Adrenal gland (tissue), 12 donors: ENCODE data around the gene HIPK1. TPM values are rescaled to one million over a fixed set of nuclear protein-coding genes. Genes with fewer than 3 reads are reported as not detected.
"Not testable (repeated sequence)": the region's sequence is repeated elsewhere in the genome, so short reads cannot be mapped to it uniquely, and the experiment has no call there.

Experiments used
- DNase-seq, 7 donors: peaks; one replicate each; pipeline ENCODE4 v3.0.0-alpha.2; 2019 to 2020
- H3K27ac ChIP-seq, 5 donors: fragments of 200-600 bp; sonication (generic) in 4 of 5; 1 replicate in 3 of 5; 2 replicates in 2 of 5; pipeline versions ENCODE4 v1.5.1 to v1.8.0; 2016 to 2020; ENCODE audit warnings: mild to moderate bottlenecking in 1 of 5
- H3K27me3 ChIP-seq: fragments of 200-600 bp; 2 replicates; pipeline ENCODE4 v1.8.0; 2021
- H3K36me3 ChIP-seq, 2 donors: fragments of 200-600 bp; replicated peaks in 1 of 2; 1 replicate in 1 of 2; 2 replicates in 1 of 2; pipeline versions ENCODE4 v1.5.1 to v1.8.0; 2018 to 2022
- H3K4me1 ChIP-seq, 2 donors: fragments of 200-600 bp; replicated peaks in 1 of 2; 1 replicate in 1 of 2; 2 replicates in 1 of 2; pipeline versions ENCODE4 v1.5.1 to v1.8.0; 2018 to 2021
- H3K4me3 ChIP-seq, 4 donors: fragments of 200-600 bp; sonication (generic) in 3 of 4; one replicate each; pipeline ENCODE4 v1.5.1; 2016 to 2018
- H3K9me3 ChIP-seq, 3 donors: fragments of 200-600 bp; sonication (generic) in 1 of 3; replicated peaks in 1 of 3; 1 replicate in 2 of 3; 2 replicates in 1 of 3; pipeline versions ENCODE4 v1.5.1 to v1.8.0; 2016 to 2021
- CTCF ChIP-seq, 6 experiments: fragments of 450-650 bp in 4 of 6; fragments of 200-600 bp in 2 of 6; sonication (generic) in 1 of 6; IDR thresholded peaks; 1 replicate in 5 of 6; 2 replicates in 1 of 6; pipeline versions ENCODE4 v1.5.1 to v1.8.0; 2016 to 2021; ENCODE audit warnings: antibody characterized with exemption in 6 of 6, mild to moderate bottlenecking in 2 of 6, moderate library complexity in 1 of 6
- POLR2A ChIP-seq, 2 donors: fragments of 450-650 bp; IDR thresholded peaks; one replicate each; pipeline ENCODE4 v1.6.1; 2017; ENCODE audit warnings: antibody characterized with exemption in 2 of 2, mild to moderate bottlenecking in 2 of 2, moderate library complexity in 1 of 2
- WGBS, 4 donors: extraction: QIAGEN DNeasy Blood & Tissue Kit in 2 of 4; methylation state at CpG; one replicate each; pipeline versions ENCODE4 v1.1.5 to v1.1.7; 2013 to 2017; 5-methylcytosine and 5-hydroxymethylcytosine counted together
- intact Hi-C, 2 donors: fragments of 100-400 bp; cut with DNase I; formaldehyde crosslinking; loops; one replicate each; pipeline versions ENCODE4 v1.14.1 to v1.15.0; 2022 to 2023
- polyA plus RNA-seq, 3 donors: library from polyadenylated mRNA; stranded (reverse); fragments of 200-250 nt in 2 of 3; fragments of 350-450 nt in 1 of 3; fragmentation: Illumina TruSeq in 1 of 3; extraction: RNeasy Lipid Tissue Mini Kit (QIAGEN cat#74804) in 1 of 3; gene quantifications; one replicate each; pipeline ENCODE4 v1.2.3, GENCODE V29; 2013 to 2014
- total RNA-seq, 9 donors: library from RNA; depleted of rRNA in 4 of 9; stranded (reverse); fragments of >200 nt in 4 of 9; fragments of 120-200 nt in 1 of 9; fragmentation: NEBNext Ultra II Directional in 1 of 9; extraction: Animal tissue kit (Norgen Biotek cat#: 25700) in 1 of 9; gene quantifications; one replicate each; pipeline versions ENCODE4 v1.1.0 to v1.2.4, GENCODE V29; 2013 to 2023
- donor health status: healthy with polysubstance abuse.
- donor health status: Bipolar disorder and iron deficiency.
- donor health status: DM: yes; HTN: yes; CAD: no.
- donor health status: DM: no; HTN: no; CAD: no.
- donor health status: DM: no; HTN: no; CAD: no.
- donor health status: DM: yes; HTN: yes; CAD: no.

The HIPK1 gene
- total and polyA plus RNA-seq, 12 donors: 13.0 to 102 (median 64.7) TPM

- 63 to 77% (median 67%) methylated on average over 1 of the region's 1 CpG for WGBS, 4 donors
- no peaks in the 10 kb centered on the region for H3K4me1 ChIP-seq
- no peaks in the 10 kb centered on the region for H3K9me3 ChIP-seq
- TF ChIP-seq CTCF (IDR thresholded peaks at IDR 0.05): no peak
- TF ChIP-seq POLR2A (IDR thresholded peaks at IDR 0.05): no peak
- no peak for DNase-seq
- H3K36me3 ChIP-seq: no peaks in the 10 kb centered on the region
- H3K4me3 ChIP-seq: no peak overlapping the region
- intact Hi-C loops: no loop called here
- H3K27me3 ChIP-seq: no peaks in the 10 kb centered on the region
- no peak overlapping the region for H3K27ac ChIP-seq
Observed at GRCh38 chr1:114009393-114009792, 80.3 kb downstream of the HIPK1 start.

- no peak overlapping the region for H3K27ac ChIP-seq
- H3K9me3 ChIP-seq: no peaks in the 10 kb centered on the region
- no peaks in the 10 kb centered on the region for H3K36me3 ChIP-seq
- DNase-seq: no peak
- H3K4me3 ChIP-seq: no peak overlapping the region
- intact Hi-C loops: no loop called here
- 59 to 69% (median 65%) methylated on average over 9 of the region's 9 CpGs for WGBS, 4 donors
- no peaks in the 10 kb centered on the region for H3K27me3 ChIP-seq
- TF ChIP-seq CTCF (IDR thresholded peaks at IDR 0.05): no peak
- TF ChIP-seq POLR2A (IDR thresholded peaks at IDR 0.05): no peak
- no peaks in the 10 kb centered on the region for H3K4me1 ChIP-seq
Observed at GRCh38 chr1:114010433-114011184, 81.5 kb downstream of the HIPK1 start.

GRCh38 chr1:114011796-114012195, 82.7 kb downstream of the HIPK1 start:
- TF ChIP-seq CTCF (IDR thresholded peaks at IDR 0.05) (no peak), POLR2A (IDR thresholded peaks at IDR 0.05) (no peak)
- intact Hi-C loops: no loop called here
- Histone ChIP-seq H3K4me3 (no peak overlapping the region), H3K27ac (no peak overlapping the region), H3K36me3 (no peaks in the 10 kb centered on the region), H3K9me3 (no peaks in the 10 kb centered on the region), H3K4me1 (no peaks in the 10 kb centered on the region), H3K27me3 (no peaks in the 10 kb centered on the region)
- DNase-seq: no peak

- intact Hi-C loops: no loop called here
Observed at GRCh38 chr1:114015075-114015474, 86.0 kb downstream of the HIPK1 start.

GRCh38 chr1:114019724-114020123, 90.6 kb downstream of the HIPK1 start:
- H3K36me3 ChIP-seq, DNase-seq, H3K27ac ChIP-seq, H3K4me3 ChIP-seq, H3K4me1 ChIP-seq, intact Hi-C loops, H3K9me3 ChIP-seq, H3K27me3 ChIP-seq: not testable (repeated sequence)
- 85 to 96% (median 87%) methylated on average over 3 of the region's 3 CpGs for WGBS, 4 donors

More at GRCh38 chr1:114015075-114015474, 86.0 kb downstream of the HIPK1 start:
- TF ChIP-seq POLR2A (IDR thresholded peaks at IDR 0.05) (no peak), CTCF (IDR thresholded peaks at IDR 0.05) (no peak)
- 66 to 75% (median 67%) methylated on average over 2 of the region's 2 CpGs for WGBS, 4 donors
- no peak overlapping the region for H3K4me3 ChIP-seq
- no peaks in the 10 kb centered on the region for H3K9me3 ChIP-seq
- no peaks in the 10 kb centered on the region for H3K4me1 ChIP-seq
- H3K27me3 ChIP-seq: no peaks in the 10 kb centered on the region
- H3K36me3 ChIP-seq: no peaks in the 10 kb centered on the region
- no peak for DNase-seq
- no peak overlapping the region for H3K27ac ChIP-seq
